GM10266 (cell line): ENCODE measurements around the gene ESYT1.
"Not testable (repeated sequence)": the region's sequence is repeated elsewhere in the genome, so short reads cannot be mapped to it uniquely, and the experiment has no call there.

Experiments
- DNase-seq: peaks from one replicate; pipeline ENCODE4 v3.0.0; 2012; ENCODE audit errors: extremely low spot score
- CTCF ChIP-seq: IDR thresholded peaks from 2 replicates; pipeline ENCODE4 v1.5.1; 2012; ENCODE audit warnings: mild to moderate bottlenecking, low read depth; ENCODE audit not compliant: control insufficient read depth, insufficient read depth; ENCODE audit errors: missing control alignments

ESYT1 gene

GRCh38 chr12:56116267-56117081 lies 11.6 kb upstream of the ESYT1 start, which contains the start of gene RPL41:
RPL41 (plus strand) TSS chr12:56116633.
- no peak for TF ChIP-seq CTCF
- DNase-seq, result peak; percentile 83

- DNase-seq, result not testable (repeated sequence)
Measured at GRCh38 chr12:56117082-56117706, 10.9 kb upstream of the ESYT1 start.

- DNase-seq, result peak; percentile 92
Measured at GRCh38 chr12:56117778-56118687, 10.0 kb upstream of the ESYT1 start, which contains the start of gene ZC3H10. ZC3H10 (plus strand) TSS chr12:56118266; CDS start chr12:56120563, 2,297 bp downstream.

GRCh38 chr12:56118688-56119357 lies 9.2 kb upstream of the ESYT1 start:
- TF ChIP-seq CTCF, result no peak
- peak; percentile 25 for DNase-seq

More at GRCh38 chr12:56117778-56118687, 10.0 kb upstream of the ESYT1 start, which contains the start of gene ZC3H10:
- TF ChIP-seq CTCF, result peak; percentile 65

- DNase-seq, result peak; percentile 73
- peak; percentile 72 for TF ChIP-seq CTCF
Measured at GRCh38 chr12:56119361-56119796, 8.7 kb upstream of the ESYT1 start.

- DNase-seq, result no peak
- TF ChIP-seq CTCF, result no peak
Measured at GRCh38 chr12:56120158-56120846, 7.8 kb upstream of the ESYT1 start.
